GM21529 (cell line): ENCODE data around the gene KLHL17.
"Not testable (repeated sequence)": the region's sequence is repeated elsewhere in the genome, so short reads cannot be mapped to it uniquely, and the experiment has no call there.

Experiments used
- ATAC-seq: cut with Tn5 transposase; IDR thresholded peaks from one replicate; pipeline ENCODE4 v1.9.1; 2021; ENCODE audit not compliant: unreplicated experiment

KLHL17 gene

GRCh38 chr1:966704-967300, 6.4 kb downstream of the KLHL17 start:
- ATAC-seq, result peak; percentile 82

- no peak for ATAC-seq
Measured at GRCh38 chr1:967466-968343, 7.3 kb downstream of the KLHL17 start.

- ATAC-seq, result no peak
Measured at GRCh38 chr1:969260-969855, 9.0 kb downstream of the KLHL17 start.

GRCh38 chr1:970242-970972, 10.0 kb downstream of the KLHL17 start:
- ATAC-seq, result no peak

GRCh38 chr1:970973-971730, 10.8 kb downstream of the KLHL17 start:
- ATAC-seq, result no peak

GRCh38 chr1:971751-972506, 11.5 kb downstream of the KLHL17 start:
- no peak for ATAC-seq

GRCh38 chr1:972726-973458, 12.5 kb downstream of the KLHL17 start:
- no peak for ATAC-seq

- no peak for ATAC-seq
Measured at GRCh38 chr1:973459-974292, 13.3 kb downstream of the KLHL17 start.

GRCh38 chr1:974293-974640, 13.9 kb downstream of the KLHL17 start:
- no peak for ATAC-seq

- ATAC-seq, result no peak
Measured at GRCh38 chr1:974687-975328, 14.4 kb downstream of the KLHL17 start.

- ATAC-seq, result no peak
Measured at GRCh38 chr1:975365-975764, 15.0 kb downstream of the KLHL17 start.

GRCh38 chr1:975896-976683, 15.7 kb downstream of the KLHL17 start:
- ATAC-seq, result no peak

GRCh38 chr1:976791-977190, 16.4 kb downstream of the KLHL17 start:
- ATAC-seq, result not testable (repeated sequence)

- no peak for ATAC-seq
Measured at GRCh38 chr1:978069-978834, 17.9 kb downstream of the KLHL17 start.

GRCh38 chr1:978835-979743, 18.7 kb downstream of the KLHL17 start:
- no peak for ATAC-seq

GRCh38 chr1:979744-980072, 19.3 kb downstream of the KLHL17 start:
- ATAC-seq, result no peak
